ENCODE data around the gene PGLYRP4. TPM values are rescaled to one million over a fixed set of nuclear protein-coding genes. Genes with fewer than 3 reads are reported as not detected.
"Not testable (repeated sequence)": the region's sequence is repeated elsewhere in the genome, so short reads cannot be mapped to it uniquely, and the experiment has no call there.

The PGLYRP4 gene
- polyA plus RNA-seq, 4 donors: not detected

GRCh38 chr1:153341431-153341934 lies 7.2 kb downstream of the PGLYRP4 start:
- DNase-seq (ENCODE audit: low read depth in 4 of 4, low spot score in 3 of 4): no peak

DNA sequence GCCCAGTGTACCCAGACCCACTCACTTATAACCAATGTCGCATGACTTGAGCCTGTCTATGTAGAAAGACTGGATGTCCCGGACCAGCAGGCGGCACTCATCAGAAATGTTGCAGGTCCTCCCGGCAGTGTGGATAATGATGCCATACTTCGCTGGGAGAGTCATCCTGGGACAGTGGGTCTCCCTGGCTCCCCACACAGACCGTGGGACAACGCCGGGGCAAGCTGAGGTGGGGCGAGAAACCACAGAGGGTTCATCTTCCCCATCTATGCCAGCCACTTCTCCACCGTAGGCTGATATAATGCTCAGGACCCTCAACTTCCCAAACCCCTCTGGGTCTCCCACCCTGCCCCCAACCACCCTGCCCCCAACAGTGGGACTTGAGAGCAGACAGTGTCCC lies 8.3 kb downstream of the PGLYRP4 start:
- DNase-seq (ENCODE audit: low read depth in 4 of 4, low spot score in 3 of 4): no peak

DNA sequence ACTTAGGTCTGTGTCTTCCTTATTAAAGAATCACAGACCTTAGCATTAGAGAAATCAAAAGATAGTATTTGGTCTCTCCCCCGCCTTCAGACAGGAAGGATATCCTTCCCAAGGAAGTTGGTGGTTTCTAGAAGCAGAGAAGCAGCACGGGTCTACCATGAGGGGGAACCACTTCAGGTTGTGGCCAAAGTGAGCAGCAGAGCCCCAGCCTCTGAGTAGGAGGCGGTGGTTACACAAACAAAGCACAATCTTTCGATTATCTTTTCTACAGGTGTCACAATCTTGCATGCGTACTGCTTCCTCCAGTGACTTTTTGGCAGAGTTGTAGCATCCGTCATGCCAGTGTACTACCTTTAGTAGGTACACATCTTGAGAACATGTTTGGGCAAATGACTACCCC lies 8.8 kb downstream of the PGLYRP4 start:
- no peak for DNase-seq (ENCODE audit: low read depth in 4 of 4, low spot score in 3 of 4)

DNA sequence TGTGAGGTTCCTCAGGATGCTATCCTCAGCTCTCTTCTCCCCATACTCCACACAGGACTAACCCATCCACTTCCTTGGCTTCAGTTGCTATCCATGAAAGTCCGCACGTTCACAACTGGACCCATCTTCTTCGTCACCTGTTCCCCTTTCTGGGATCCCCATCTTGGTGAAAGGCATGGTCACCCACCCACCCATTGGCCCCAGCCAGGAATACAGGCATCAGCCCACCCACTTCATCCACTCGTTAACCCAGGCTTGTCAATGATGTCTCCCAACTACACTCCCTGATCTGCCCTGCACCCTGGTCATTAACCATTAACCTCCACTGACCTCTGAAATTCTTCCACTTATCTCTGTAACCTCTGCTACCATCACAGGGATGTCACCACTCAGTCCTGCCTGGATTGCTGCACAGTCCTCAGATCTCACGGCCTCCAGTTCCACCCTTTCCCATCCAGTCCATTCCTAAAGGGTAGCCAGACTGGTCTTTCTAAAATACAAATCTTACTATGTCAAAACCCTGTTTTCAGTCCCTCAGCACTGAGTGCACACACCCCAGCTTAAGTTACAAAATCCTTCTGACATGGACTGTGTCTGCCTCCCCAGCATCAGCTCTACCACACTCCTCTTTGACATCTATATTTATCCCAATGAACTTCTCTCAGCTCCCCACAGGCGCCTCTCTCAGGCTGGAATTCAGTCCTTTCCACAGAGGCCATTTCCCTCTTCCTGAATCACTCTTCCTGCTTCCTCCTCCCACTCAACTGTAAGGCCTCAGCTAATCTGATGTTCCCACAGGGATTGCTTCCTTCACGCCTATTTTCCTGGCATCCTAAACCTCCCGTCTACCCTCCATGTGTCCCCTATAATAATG lies 10.4 kb downstream of the PGLYRP4 start:
- no peak for DNase-seq (ENCODE audit: low read depth in 4 of 4, low spot score in 3 of 4)

DNA sequence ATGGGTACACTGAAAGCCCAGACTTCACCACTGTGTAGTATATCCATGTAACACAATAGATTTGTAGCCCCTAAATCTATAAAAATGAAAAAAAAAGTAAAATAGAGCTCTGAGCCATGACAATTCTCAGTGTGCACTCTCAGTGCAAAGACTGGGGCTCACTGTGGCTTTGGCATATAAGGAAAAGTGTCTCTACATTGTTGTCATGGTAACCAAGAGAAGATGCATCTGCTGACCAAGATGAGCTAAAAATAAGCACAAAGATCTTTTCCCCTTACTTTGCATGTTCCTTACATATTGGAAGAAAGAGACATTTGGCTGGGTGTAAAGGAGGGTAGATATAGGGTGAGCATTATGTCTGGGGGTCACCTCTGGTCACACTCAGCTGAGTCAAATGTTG lies 12.0 kb downstream of the PGLYRP4 start:
- no peak for DNase-seq (ENCODE audit: low read depth in 4 of 4, low spot score in 3 of 4)

DNA sequence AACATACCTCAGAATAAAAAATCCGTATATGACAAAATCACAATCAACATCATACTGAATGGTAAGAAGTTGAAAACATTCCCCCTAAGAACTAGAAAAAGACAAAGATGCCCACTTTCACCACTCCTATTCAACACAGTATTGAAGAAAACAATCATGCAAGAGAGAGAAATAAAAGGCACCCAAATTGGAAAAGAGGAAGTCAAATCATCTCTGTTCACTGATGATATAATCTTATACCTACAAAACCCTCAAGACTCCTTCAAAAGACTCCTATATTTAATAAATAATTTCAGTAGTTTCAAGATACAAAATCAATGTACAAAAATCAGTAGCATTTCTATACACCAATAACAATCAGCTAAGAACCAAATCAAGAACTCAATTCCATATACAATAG lies 14.7 kb downstream of the PGLYRP4 start:
- DNase-seq (ENCODE audit: low read depth in 4 of 4, low spot score in 3 of 4): no peak

GRCh38 chr1:153324912-153325311 lies 23.7 kb downstream of the PGLYRP4 start:
- no peak for DNase-seq (ENCODE audit: low read depth in 4 of 4, low spot score in 3 of 4)

GRCh38 chr1:153322568-153322967 lies 26.1 kb downstream of the PGLYRP4 start:
- DNase-seq (ENCODE audit: low read depth in 4 of 4, low spot score in 3 of 4): no peak

DNA sequence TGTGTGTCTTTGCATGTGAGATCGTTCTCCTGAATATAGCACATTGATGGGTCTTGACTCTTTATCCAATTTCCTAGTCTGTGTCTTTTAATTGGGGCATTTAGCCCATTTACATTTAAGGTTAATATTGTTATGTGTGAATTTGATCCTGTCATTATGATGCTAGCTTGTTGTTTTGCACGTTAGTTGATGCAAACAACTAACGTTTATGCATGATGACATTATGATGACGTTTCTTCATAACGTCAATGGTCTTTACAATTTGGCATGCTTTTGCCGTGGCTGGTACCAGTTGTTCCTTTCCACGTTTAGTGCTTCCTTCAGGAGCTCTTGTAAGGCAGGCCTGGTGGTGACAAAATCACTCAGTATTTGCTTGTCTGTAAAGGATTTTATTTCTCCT lies 30.5 kb downstream of the PGLYRP4 start:
- DNase-seq (ENCODE audit: low read depth in 4 of 4, low spot score in 3 of 4): not testable (repeated sequence)

DNA sequence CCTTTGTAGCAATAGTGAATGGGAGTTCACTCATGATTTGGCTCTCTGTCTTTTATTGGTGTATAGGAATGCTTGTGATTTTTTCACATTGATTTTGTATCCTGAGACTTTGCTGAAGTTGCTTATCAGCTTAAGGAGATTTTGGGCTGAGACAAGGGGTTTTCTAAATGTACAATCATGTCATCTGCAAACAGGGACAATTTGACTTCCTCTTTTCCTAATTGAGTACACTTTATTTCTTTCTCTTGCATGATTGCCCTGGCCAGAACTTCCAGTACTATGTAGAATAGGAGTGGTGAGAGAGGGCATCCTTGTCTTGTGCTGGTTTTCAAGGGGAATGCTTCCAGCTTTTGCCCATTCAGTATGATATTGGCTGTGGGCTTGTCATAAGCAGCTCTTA lies 32.6 kb downstream of the PGLYRP4 start:
- DNase-seq (ENCODE audit: low read depth in 4 of 4, low spot score in 3 of 4): not testable (repeated sequence)

GRCh38 chr1:153314388-153314787 lies 34.3 kb downstream of the PGLYRP4 start:
- not testable (repeated sequence) for DNase-seq (ENCODE audit: low read depth in 4 of 4, low spot score in 3 of 4)

- no peak for DNase-seq (ENCODE audit: low read depth in 4 of 4, low spot score in 3 of 4)
Measured at GRCh38 chr1:153313288-153313687, 35.4 kb downstream of the PGLYRP4 start.

DNA sequence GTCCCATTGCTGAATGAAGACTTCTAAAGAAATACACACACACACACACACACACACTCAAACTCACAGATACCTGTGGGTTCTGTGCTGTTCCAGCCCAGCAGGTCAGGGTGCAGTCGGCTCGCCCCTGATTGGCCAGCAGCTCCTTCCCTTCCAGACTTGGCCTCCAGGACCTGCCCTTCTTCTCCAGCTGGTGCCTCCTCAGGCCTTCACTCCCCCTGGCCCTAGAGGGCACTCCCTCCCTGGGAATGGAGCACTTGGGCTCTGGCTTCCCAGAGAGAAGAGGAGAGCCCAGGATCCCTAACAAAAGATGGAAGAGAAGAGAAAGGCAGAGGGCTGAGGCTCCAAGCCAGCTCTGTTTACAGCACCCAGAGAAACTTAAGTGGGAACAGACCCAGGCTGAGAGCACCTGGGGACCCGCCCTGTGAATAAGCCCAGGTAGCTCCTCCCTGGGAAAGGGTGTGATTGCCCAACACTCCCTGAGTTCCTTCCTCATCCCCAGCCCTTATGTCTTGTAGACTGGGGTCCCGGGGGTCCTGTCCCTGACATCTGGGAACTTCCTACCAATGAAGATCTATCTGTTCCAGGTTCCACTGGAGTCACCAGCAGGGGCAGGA lies 36.0 kb downstream of the PGLYRP4 start, which contains the start of gene PGLYRP3:
Gene PGLYRP3 (minus strand): TSS at position 383 of the 617 bp plus-strand sequence. CDS start 2,287 bp downstream, outside the sequence.
- no peak for DNase-seq (ENCODE audit: low read depth in 4 of 4, low spot score in 3 of 4)

DNA sequence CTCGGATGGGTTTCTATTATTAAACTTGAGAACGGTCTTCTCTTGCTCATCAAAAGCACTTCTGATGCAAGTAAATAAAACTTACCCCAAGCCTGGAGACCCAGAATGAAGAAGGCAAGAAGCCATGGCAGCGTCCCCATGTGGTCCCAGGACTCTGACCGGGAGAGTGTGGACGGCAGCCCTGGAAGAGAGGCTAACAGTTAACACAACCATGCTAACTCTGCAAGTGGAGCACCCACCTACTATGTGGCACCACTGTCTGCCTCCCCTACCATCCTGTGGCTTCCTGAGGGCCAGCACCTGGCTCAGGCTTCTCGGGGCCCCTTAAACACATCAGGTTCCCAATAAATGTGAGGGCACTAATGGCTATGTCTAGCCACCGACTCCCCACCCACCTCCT lies 38.1 kb downstream of the PGLYRP4 start:
- no peak for DNase-seq (ENCODE audit: low read depth in 4 of 4, low spot score in 3 of 4)

- DNase-seq (ENCODE audit: low read depth in 4 of 4, low spot score in 3 of 4): no peak
Measured at GRCh38 chr1:153309441-153309840, 39.2 kb downstream of the PGLYRP4 start.

DNA sequence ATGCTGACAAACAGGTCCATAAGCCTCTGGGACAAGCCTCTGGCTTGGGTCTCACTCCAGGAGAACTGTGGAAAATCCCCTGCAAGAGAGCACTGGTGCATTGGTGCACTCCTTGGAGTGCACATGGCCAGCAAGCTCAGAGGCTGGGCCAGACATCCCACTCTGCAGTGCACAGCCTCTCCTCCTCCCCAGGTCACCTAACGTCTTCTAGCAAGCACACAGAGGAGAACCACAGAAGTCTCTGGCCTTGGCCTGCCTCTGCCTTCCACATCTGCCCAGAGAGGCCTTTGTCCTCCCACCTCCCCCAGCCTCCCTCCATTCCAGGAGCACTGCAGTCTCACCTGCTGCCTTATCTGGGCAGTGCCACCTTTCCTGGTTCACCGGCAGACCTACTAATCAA lies 40.1 kb downstream of the PGLYRP4 start:
- DNase-seq (ENCODE audit: low read depth in 4 of 4, low spot score in 3 of 4): no peak

DNA sequence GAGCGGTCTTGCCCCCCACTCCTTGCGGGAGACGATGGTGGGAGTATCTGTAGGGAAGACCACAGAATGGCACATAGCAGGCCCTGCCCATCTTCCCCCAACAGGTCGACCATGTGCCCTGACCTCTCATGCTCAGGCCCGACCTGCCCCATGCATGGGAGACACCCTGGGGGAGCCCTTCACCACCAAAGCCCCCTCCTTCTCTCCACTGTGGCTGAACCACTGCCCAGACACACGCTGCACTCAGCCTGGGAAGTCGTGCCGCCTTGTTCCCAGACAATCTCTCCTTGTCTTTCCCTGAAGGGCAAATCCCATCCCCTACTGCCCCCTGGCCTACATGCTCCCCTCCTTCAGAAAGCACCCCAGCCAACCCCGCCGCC lies 41.4 kb downstream of the PGLYRP4 start:
- DNase-seq (ENCODE audit: low read depth in 4 of 4, low spot score in 3 of 4): no peak

GRCh38 chr1:153306303-153307220 lies 42.1 kb downstream of the PGLYRP4 start:
- no peak for DNase-seq (ENCODE audit: low read depth in 4 of 4, low spot score in 3 of 4)

- DNase-seq (ENCODE audit: low read depth in 4 of 4, low spot score in 3 of 4): no peak
Measured at GRCh38 chr1:153305682-153306081, 43.0 kb downstream of the PGLYRP4 start.

DNA sequence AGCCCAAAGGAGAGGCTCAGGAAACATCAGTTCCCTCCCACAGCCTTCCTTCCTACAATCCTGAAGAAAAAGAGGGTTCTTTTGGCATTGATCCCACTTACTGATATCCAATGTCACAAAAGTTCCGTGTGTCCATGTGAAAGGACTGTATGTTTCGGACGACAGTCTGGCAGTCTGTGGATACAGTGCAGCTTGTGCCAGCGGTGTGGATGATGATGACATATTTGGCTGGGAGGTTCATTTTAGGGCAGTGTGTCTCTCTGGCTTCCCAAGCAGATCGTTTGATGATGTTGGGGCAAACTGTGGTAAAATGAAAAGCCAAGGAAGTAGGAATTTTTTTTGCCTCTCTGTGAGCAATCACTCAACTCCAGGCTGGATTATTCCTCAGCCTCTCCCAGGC lies 46.3 kb downstream of the PGLYRP4 start:
- no peak for DNase-seq (ENCODE audit: low read depth in 4 of 4, low spot score in 3 of 4)

- no peak for DNase-seq (ENCODE audit: low read depth in 4 of 4, low spot score in 3 of 4)
Measured at GRCh38 chr1:153293851-153294250, 54.8 kb downstream of the PGLYRP4 start.
